SW 1271 (cell line): ENCODE results near the gene MACROD2.
"Not testable (repeated sequence)": the region's sequence is repeated elsewhere in the genome, so short reads cannot be mapped to it uniquely, and the experiment has no call there.

Experiments
- DNase-seq, 2 experiments: peaks; one replicate each; lab custom pipeline; 2025; lab: John Stamatoyannopoulos, UW

Gene MACROD2

DNA sequence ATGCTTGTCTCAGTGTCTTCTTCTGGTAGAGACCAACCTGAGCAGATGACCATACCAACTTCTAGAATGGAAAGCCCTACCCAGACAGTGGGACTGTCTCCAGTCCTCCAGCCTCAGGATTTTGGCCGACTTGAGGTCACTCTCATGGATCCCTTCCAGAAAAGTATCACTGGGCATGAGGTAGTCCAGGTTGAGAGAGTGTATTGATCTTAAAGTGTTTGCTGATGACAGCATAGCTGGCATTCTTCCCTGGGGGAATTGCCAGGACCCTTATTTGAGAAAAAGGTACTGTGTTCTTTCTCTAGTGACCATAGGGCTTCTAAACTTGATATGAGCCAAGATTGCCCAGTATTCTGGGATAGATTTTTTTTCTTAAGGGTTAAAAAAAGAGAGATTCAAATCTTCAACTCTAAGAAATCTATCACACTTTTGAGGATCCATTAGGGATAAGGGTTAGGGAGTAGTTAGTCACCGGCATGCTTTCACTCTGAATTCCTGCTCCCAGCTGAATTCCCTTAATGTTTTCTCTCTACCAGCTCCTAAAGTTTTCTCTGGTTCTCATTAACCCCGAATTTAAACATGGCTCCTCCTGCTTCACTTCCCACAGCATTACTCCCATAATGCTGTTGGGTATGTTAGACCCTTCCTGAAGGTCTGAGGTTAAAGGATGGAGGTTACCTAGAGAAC is 415.7 kb downstream of the MACROD2 start:
- DNase-seq: no peak

DNA sequence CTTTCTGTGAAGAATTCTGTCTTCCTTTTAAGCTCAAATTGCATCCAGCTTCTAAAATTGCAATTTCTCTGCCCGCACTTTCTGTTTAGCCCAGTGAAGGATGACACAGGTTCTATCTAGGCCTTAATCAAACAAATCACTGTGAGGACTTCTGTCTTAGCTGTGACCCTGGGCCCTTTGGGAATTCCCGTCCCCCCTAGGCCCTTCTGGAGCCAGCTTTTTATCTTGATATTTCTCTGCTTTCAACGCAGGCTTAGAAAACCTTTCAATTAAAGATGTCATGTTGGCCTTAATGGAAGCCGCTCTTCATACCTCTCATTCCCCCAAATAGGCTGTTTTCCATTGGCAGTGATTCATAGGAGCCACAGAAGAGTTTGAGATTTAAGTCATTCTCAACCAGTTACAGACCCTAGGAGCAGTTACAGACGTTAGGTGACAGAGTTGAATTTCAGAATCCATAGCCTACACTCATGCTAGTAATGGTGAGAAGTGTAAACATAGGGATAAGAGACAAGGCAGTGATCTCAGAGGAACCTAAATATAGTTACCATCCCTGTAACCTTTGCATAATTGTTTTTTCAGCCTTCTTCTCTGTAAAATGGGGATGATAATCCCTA is 416.9 kb downstream of the MACROD2 start:
- no peak for DNase-seq

DNA sequence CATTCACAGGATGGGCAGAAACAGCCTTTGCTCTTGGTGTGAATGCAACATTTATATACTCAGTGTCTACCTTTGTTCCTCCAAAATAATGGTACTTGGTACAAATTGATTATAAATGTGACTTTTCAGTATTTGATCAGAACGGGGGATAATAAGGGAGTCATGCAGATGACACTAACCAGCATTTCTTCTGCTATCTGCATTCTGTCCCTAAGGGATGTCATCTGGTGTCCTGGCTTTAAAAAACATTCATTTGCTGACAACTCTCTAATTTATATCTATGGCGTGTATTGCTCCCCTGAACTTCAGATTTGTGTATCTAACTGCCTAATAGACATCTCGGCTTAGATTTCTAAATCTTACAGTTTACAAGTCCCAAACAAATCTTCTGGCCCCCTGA is 418.5 kb downstream of the MACROD2 start:
- DNase-seq: no peak

DNA sequence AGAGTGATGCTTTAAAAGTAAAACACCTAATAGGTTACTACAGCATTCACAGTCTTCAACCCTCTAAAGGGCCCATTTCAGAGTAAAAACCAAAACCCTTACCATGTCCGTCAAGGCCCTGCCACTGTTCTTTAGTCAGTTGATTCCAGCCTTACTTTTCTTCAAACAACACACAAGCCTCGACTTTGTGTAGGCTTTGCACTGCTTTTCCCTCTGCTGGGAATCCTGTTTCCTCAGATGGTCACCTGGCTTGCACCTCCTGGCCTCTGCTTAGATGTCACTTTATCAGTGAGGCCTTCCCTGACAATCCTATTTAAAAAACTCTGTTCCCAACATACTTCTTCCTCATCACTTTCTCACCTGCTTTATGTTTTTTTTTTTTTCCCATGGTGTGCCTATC is 419.2 kb downstream of the MACROD2 start:
- no peak for DNase-seq

DNA sequence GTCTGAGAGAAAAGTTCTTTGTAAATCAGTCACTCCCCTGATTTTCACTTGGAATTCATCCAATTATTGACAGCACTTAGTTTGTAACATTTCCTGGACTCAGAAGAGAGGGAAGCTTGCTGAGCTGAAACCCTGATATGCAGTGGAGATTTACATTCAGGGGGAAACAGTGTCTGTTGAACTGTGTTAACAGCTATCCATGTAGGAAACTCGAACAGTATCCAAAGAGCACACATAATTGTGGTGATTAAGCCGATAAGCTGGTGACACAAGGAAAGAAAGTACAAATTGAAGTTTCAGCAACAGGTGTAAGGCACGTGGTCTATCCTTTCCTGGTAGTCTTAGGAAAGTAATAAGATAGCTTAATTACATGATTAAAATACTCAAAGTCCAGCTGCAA is 420.2 kb downstream of the MACROD2 start:
- DNase-seq: no peak

DNA sequence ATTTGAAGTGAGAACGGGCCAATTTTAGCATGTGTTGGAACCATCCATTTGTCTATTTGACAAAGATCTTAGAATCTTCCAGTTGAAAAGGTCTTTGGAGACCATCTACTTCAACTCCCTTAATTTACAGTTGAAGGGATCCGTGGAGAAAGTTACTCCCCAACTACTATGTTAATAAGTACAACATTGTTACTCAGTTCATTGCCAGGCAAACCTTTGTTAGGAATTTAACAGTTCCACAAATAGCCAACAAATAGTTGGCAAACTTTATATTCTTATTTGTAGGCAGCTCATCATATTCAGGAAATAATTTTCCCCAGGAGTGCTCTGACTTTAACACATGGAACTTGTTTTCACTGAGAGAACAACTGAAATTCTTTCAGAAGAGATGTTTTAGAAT is 423.1 kb downstream of the MACROD2 start:
- no peak for DNase-seq

DNA sequence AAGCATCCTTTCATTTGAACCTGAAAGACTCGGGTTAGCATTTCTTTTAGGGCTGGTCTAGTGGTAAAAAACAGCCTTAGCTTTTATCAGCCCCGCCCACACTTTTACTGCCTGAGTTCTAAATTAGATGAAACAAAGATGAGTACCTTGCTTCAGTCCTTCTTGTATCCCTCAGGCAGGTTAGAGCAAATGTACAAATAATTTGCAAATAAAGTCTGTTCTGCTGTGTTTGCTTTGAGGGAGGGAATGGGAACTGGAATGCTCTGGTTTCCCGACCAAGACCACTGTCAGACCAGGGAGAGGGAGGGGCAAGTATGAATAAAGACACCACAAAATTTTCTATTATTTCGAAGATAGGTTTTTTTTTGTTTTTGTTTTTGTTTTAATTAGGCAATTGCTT is 427.6 kb downstream of the MACROD2 start:
- DNase-seq: no peak

DNA sequence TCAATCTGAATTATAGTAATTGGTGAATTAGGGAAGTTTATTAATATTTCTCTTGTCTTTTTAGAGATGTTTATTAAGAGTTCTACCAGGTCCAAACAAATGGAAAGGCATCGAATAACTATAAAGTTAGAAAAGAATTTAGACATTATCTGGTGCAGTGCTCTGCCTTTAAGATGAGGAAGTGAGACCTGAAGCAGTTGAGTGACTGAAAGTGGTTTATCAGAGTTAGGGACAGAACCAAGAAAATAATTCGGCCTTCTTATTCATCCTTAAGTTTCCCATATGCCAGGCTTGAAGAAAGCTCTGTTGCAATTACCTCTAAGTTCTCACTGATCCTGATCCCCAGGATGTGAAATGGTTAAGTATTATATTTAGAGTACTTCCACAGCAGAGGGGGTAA is 436.3 kb downstream of the MACROD2 start:
- no peak for DNase-seq

DNA sequence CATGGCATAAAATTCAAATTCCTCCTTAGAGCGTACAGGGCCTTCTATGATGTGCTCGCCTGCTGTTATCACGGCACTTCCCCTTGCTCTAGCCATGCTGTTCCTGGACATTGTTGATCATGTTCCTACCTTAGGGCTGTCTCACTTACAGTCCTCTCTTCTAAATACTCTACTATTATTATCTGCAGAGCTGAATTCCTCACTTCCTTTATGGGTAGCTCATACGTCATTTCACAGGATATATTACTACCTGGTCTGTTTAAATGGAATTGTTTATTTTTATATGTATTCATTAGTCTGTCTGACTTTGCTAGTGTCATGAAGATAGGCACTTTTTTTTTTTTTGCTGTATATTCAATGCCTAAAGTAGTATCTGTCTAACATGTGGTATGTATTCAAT is 436.8 kb downstream of the MACROD2 start:
- DNase-seq: no peak

DNA sequence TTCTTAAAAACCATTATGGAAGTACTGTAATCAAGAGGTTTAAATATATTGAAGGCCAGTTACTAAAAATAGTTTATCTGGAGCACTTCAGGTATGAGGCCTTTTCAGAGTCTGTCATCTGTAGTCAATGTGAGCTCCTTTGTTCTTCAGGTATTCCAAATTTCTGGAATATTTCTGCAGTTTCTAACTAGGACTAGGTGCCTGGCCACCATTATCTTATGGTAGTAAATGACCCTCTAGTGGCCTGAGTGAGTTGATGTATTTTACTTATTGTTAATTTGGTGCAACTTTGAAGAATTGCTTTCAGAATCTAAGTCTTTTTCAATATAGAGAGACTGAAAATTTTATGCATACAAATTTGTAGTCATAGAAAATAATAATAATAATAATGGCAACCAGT is 437.3 kb downstream of the MACROD2 start:
- DNase-seq: no peak

DNA sequence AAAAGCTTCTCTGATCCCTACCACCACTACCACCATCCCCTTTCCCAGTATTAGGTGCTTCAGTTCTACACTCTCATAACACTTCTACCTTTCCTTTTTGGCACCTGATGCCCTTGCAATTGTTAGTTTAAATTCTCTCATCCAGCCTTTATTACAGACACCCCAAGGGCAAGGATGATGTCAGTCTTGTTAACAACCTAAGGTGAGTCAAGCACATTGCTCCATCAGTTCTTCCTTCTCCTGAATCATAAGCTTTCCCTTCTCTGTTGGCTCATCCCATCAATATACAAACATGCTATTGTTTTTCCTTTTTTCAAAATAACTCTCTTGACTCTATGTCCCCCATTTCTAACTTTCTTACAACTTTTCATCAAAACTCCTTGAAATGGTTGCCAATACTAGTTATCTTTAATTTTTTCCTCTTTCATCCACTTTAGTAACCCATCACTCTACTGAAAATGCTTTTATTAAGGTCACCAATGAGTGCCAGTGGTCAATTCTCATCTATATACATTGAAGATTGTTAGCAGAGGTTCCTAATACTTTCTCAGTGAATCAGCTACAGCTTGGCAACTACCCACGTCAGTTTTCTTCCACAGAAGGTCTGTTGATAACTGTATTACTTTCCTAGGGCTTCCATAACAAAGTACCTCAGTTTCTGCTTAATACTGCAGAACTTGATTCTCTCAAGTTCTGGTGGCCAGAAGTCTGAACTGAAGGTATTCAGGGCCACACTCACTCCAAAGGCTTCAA is 439.2 kb downstream of the MACROD2 start:
- DNase-seq: no peak

DNA sequence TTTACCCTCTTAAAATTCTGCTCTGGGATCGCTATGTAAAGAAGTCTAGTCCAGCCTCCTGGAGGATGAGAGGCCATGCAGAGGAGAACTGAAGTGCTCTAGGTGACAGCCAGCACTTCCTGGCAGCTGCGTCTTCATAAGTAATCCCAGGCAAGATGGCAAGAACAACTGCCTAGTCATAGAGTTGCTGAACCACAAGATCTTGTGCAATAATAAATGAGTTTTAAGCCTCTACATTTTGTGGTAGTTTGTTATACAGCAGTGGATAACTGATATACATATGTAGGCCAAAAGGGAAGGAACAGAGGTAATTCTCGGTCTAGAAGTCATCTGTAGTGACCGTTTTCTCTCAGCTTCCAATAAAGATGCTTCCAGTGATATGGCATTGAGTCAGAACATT is 445.9 kb downstream of the MACROD2 start:
- DNase-seq: no peak

DNA sequence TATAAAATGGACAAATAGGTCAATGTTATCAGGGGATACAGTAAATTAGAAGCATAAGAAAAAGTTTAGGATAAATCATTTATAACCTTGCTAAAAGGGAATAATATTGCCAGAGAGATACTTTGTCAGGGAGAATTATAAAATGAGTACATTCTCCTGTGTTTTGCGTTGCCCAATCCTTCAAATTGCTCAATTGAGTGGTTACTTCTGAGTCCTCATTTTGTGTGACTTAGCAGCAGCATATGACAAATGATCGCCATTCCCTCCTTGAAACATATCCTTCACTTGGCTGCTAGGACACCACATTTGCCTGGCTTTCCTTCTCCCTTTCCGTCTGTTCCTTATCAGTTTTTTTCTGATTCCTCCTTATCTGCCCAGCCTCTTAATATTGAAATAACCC is 448.8 kb downstream of the MACROD2 start:
- no peak for DNase-seq

DNA sequence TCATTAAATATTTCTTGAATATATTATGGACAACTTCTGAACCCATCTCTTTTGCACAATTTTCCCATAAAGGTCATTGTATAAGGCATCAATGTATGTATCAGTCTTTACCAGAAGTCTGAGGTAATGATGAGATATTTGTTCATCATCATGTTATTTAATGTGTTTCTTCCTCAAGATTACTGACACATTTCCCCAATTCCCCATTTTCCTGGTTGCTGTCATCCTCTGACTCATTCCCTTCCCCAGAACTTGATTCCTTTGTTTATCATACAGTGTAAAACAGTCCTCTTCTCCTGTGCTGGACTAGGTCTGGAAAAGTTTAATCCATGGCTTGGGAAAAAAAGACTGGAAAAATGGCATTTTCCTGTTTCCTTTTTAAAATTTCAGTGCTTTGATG is 450.0 kb downstream of the MACROD2 start:
- DNase-seq: no peak

DNA sequence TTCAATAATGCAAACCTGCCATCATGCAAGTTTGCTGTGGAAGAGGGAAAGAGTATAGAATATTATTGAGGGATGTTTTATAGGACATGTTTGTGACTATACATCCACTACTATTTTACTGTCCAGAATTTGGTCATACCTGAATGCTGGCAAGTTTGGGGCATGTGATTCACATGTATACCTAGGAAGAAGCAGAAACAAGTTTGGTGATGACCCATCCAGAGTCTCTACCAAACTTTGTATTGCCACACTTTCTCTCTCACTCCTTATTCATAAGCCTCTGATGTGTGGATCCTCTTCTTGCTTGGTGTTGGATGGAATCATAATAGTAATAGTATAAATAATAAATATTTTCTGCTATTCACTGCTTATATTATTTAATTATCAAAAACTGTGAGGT is 450.6 kb downstream of the MACROD2 start:
- no peak for DNase-seq

DNA sequence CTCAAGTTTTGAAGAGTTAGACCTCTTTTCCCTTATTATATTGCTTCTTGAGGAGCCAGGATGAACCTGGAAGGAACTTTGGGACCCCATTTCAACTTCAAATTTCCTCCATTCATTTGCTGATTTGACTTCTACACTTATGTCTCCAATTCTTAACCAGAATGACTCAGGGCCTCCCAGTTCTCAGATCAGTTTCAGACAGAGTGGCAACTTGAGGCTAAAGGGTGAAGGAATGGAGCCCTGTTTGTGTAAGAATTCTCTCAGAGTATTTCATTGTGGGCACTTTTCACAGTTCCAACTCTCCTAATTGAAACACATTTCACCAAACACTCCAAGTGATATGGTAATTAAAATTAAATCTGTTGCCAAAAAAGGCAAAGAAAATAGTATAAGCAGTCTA is 451.1 kb downstream of the MACROD2 start:
- DNase-seq: no peak

DNA sequence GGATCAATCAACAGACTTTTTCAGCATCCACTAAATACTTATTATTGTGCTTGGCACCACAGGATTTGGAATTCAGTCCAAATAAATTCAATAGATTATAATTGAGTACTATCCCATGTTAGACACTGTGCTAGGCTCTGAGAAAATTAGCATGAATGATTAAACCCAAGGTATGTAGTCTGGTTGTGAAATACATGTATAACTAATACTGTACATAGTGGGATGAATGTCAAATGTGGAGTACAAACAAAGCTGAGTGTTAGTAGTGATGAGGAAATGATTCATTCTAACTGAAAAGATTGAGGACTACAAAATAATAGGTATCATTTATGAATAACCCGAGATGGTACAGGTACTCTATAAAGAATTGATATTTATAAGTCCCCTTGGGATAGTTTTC is 454.0 kb downstream of the MACROD2 start:
- no peak for DNase-seq

DNA sequence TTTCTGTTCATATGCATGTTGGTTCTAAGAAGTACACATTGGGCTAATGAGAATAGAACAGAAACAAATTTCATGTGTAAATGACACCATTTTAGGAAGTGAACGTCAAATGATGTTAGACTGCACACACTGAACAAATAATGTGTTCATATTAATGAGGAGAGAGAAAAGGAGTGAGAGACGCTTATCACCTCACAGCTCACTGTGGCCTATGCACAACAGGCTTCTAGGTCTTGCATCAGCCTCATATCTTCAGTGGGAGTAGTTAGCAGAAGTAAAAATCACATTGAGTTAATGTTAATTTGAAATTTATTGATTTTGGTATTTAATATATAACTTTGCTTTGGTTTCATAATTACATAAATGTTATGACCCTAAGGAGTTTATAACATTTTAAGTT is 454.9 kb downstream of the MACROD2 start:
- no peak for DNase-seq

DNA sequence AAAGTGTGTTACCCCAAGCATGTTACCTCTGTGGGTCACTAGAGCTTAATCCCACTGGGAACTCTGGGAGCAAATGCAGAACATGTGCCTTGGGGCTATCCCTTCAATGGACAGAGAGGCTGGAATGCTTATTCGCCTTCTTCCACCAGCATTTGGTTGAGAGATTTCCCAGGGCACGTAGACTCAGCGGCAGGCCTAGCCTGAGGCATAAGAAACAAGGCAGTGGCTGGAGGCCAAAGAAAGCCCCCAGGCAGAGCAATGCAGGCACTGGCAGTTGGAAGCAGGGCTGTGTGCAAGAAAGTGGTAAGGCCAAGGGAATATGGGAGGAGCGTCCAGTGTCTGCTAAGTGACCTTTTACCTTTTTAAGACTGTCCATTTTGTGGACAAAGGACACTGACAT is 456.1 kb downstream of the MACROD2 start:
- DNase-seq: no peak

DNA sequence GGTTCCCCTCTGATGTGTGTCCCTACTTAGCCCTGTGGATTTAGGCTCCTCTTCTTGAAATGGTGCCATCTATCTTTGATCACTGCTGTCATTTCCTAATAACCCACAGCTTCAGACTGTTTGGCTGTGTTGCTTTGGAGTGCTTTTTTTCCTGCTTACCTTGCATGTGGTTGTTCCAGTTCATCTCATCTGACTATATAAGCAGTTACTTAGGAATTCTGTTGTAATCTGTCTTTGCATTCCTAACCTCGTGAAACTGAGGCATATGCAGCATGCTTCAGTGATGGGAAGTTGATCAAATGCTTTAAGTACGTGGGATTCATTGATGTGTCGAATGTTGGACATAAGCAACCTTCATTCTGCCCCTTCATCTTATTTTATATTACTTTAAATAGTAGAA is 457.9 kb downstream of the MACROD2 start:
- no peak for DNase-seq

DNA sequence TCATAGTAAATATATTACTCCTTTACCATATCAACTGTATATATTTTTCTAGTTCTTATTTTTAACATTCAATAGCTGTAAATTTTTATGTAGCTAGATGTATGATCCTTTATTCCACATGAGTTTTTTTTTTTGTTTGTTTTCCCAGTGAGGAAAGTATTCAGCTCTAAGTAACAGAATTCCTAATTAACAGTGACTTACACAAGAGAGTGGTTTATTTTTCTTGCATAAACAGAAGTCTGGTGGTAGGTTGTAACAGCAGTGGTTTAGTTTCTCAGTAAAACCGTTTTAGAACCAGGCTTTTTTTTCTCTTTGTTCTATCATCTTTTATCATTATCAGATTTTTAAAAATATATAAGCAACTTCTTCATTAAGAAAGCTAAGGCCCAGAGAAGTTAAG is 459.0 kb downstream of the MACROD2 start:
- no peak for DNase-seq

DNA sequence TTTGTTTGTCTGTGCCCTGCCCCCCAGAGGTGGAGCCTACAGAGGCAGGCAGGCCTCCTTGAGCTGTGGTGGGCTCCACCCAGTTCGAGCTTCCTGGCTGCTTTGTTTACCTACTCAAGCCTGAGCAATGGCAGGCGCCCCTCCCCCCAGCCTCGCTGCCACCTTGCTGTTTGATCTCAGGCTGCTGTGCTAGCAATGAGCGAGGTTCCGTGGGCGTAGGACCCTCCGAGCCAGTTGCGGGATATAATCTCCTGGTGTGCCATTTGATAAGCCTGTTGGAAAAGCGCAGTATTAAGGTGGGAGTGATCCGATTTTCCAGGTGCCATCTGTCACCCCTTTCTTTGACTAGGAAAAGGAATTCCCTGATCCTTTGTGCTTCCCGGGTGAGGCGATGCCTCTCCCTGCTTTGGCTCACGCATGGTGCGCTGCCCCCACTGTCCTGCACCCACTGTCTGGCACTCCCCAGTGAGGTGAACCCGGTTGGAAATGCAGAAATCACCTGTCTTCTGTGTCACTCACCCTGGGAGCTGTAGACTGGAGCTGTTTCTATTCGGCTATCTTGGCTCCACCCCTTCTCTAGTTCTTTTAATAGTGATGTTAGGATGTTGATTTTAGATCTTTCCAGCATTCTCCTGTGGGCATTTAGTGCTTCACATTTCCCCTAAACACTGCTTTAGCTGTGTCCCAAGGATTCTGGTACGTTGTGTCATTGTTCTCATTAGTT is 471.9 kb downstream of the MACROD2 start:
- not testable (repeated sequence) for DNase-seq
